GM19099 (cell line): ENCODE measurements around the gene HOXA9.

ENCODE experiments used
- POLR2A ChIP-seq: IDR thresholded peaks from 3 replicates; pipeline ENCODE4 v1.6.1; 2011; ENCODE audit warnings: low read depth; ENCODE audit not compliant: insufficient read length; ENCODE audit errors: extremely low read depth

Gene HOXA9

GRCh38 chr7:27159266-27160144 lies 5.8 kb downstream of the HOXA9 start:
- TF ChIP-seq POLR2A = no peak

- no peak for TF ChIP-seq POLR2A
Measured at GRCh38 chr7:27158436-27159265, 6.7 kb downstream of the HOXA9 start.

GRCh38 chr7:27157702-27158431 lies 7.5 kb downstream of the HOXA9 start:
- TF ChIP-seq POLR2A = no peak

- TF ChIP-seq POLR2A = no peak
Measured at GRCh38 chr7:27156916-27157701, 8.2 kb downstream of the HOXA9 start.

GRCh38 chr7:27156508-27156898 lies 8.8 kb downstream of the HOXA9 start, which contains the start of gene HOXA7:
Gene HOXA7, minus strand, starts transcription at chr7:27156675. Its CDS starts 130 bp downstream, at chr7:27156545.
- TF ChIP-seq POLR2A = no peak

- TF ChIP-seq POLR2A = no peak
Measured at GRCh38 chr7:27155816-27156507, 9.4 kb downstream of the HOXA9 start.

- TF ChIP-seq POLR2A = no peak
Measured at GRCh38 chr7:27154901-27155815, 10.2 kb downstream of the HOXA9 start.

GRCh38 chr7:27154369-27154768 lies 11.0 kb downstream of the HOXA9 start:
- no peak for TF ChIP-seq POLR2A

- TF ChIP-seq POLR2A = no peak
Measured at GRCh38 chr7:27153526-27153925, 11.8 kb downstream of the HOXA9 start.

- TF ChIP-seq POLR2A = no peak
Measured at GRCh38 chr7:27152816-27153442, 12.4 kb downstream of the HOXA9 start.

- no peak for TF ChIP-seq POLR2A
Measured at GRCh38 chr7:27151931-27152815, 13.2 kb downstream of the HOXA9 start, which contains the start of gene HOXA3. Gene HOXA3, minus strand, starts transcription at chr7:27152583. Its CDS starts 41,943 bp downstream, at chr7:27110640.
